HG02798 (cell line): Measurements from ENCODE around the gene TEAD4.

Experiments used
- ATAC-seq: cut with Tn5 transposase; IDR thresholded peaks from one replicate; pipeline ENCODE4 v1.9.1; 2021; ENCODE audit warnings: mild to moderate bottlenecking; ENCODE audit not compliant: unreplicated experiment, poor library complexity

TEAD4 gene

DNA sequence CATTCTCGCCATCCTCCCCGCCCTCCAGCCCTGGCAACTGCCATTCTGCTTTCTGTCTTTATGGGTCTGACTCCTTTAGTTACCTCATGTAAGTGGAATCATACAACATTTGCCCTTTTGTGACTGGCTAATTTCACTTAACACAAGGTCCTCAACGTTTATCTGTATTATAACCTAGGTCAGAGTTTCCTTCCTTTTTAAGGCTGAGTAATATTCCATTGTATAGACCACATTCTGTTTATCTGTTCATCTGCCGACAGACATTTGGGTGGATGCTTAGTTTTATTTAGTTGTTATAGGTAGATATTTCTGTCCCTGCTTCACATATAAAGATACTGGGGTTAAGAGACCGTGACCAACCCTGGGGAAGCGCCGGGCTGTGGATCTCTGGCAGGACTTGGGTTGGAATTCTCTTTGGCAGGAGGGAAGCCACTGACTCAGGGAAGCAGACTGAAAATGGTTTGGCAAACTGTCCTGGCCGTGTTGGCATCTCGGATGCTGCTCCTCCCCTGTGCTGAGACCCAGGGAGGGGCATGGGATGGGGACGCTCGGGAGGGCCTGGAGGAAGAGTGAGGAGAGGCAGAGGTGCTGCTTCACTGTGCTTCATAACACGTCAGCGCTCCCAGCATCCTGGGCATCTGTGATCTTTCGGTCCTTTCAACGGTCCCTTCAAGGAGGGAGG, 38.9 kb downstream of the TEAD4 start:
- no peak for ATAC-seq

- ATAC-seq, result no peak
Observed at GRCh38 chr12:2998789-2999264, 39.6 kb downstream of the TEAD4 start.

DNA sequence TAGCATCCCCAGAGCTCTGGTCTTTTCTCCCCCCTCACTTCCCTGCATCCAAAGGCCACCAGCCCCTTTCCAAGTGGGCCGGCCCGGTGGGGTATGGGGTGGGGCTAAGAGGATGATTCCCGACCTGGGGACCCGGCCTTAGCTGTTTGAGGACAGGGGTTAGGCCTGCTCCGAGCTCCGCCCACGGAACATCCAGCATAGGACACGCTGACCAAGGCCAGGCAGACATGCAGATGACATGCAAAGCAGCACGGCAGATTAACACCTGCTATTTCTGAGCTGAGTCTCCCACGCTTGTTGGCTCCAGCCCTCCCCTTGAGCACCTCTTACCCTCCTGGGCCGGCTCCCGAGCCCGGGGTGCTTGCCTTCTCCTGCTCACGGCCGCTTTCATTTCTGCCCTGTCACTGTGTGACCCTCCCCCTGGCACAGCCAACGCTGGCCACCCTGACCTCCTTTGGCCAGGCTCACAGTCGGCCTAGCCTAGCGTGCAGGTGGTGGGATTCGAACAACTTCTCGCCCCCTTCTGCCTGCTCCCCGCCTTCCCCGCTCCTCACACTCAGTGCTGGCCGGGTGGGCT, 40.2 kb downstream of the TEAD4 start:
- no peak for ATAC-seq

GRCh38 chr12:3000548-3001275, 41.5 kb downstream of the TEAD4 start:
- ATAC-seq, result no peak

DNA sequence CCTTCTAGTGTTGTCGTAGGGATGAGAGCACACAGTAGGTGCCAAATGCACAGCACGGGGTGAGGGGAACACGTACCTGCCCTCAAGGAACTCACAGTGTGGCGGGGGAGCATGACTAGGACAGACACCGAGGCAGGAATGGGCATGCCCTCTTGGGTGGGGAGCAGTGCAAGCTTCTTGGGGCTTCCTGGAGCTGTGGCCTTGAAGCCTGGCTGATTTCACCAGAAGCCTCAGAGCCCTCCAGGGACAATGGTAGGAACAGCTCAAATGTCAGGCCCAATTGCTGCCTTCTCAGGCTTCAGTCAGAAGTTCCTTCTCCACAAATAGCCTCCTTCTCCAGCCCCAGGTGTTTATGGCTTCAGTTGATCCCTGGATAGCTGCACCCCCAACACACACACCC, 43.4 kb downstream of the TEAD4 start:
- ATAC-seq, result no peak

- no peak for ATAC-seq
Observed at GRCh38 chr12:3003357-3003992, 44.3 kb downstream of the TEAD4 start.

DNA sequence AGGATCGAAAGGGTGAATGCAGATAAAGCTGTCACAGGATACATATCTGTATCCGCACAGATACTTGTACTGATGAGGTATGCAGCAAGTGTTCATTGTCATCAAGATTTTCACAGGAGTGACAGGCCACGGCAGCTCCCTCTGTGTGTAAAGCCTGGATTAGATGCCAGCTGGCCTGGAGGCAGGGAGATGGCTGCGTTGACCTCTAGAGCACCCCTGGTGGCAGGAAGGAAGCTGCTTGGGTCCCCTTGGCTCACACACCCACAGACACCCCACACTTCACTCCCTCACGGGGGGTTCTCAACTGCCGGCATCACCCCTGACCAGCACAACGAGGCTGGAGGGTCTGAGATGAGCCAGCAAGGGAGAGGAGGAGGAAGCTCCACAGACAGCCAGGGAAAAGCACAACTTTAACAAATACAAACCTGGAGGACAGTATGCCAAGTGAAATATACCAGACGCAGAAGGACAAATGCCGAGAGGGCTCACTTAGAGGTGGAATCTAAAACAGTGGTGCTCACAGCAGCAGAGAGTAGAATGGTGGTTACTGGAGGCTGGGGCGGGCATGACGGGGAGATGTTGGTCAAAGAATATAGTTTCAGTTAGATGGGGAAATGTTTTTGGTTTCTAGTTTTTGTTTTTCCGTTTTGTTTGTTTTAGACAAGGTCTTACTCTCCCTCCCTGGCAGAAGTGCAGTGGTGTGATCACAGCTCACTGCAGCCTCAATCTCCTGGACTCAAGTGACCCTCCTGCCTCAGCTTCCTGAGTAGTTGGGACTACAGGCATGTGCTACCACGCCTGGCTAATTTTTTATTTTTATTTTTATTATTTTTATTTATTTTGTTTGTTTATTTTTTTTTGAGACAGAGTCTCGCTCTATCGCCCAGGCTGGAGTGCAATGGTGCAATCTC, 45.7 kb downstream of the TEAD4 start:
- no peak for ATAC-seq

DNA sequence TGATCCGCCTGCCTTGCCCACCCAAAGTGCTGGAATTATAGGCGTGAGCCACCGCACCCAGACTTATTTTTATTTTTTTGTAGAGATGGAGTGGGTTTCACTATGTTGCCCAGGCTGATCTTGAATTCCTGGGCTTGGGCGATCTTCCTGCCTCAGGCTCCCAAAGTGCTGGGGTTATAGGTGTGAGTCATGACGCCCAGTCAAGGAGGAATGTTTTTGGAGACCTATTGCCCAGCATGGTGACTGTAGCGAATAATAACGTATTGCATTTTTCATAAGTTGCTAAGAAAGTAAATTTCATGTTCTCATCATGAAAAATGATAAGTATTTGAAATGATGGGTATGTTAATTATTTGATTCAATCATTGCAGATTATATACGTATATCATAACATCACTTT, 46.5 kb downstream of the TEAD4 start:
- ATAC-seq, result no peak

- ATAC-seq, result no peak
Observed at GRCh38 chr12:3009780-3010179, 50.6 kb downstream of the TEAD4 start.

DNA sequence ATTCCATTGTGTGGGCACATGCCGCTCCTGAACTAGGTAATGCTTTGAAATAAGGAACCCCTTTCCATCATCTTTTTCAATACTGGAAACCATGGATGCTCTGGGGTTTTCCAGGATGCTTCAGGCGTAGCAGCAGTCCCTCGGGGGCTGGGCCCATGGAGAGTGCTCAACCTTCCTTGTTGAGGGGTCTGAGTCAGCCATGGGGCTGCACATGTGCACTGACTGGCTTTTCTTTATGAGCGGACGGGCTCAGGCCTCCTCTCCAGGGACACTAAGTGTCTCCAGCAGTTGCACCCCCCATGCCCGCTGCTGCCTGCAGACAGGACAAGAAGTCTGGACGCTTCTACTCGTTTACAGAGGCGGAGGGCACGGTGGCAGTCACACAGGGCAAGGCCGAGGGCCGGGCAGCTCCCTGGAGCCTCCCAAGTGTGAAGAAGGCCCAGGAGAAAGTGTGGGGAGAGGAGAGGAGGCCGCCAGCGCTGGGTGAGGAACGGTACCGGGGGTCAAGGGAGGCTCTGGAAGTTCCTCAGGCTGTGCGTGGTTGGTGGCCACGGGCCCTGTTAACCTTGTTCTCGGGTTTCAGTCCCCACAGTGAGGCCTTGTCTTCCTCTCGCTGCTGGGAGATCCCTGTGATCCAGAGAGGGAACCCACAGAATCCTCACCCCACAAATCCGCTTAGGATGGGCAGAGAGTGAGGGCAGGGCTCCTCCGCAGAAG, 51.2 kb downstream of the TEAD4 start:
- no peak for ATAC-seq

DNA sequence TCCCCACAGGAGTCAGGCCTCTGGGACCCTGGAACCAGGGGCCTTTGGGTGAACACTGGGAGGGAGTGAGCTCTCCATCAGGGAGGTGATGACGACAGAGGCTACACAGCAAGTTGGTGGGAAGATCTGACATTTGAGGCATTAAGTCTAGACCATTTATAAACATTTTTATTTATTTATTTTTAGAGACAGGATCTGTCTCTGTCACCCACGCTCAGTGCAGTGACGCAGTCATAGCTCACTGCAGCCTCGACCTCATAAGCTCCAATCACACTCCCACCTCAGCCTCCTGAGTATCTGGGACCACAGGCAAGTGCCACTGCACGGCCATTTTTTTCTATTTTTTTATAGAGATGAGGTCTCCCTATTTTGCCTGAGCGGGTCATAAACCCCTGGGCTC, 53.6 kb downstream of the TEAD4 start:
- ATAC-seq, result no peak

GRCh38 chr12:3014641-3015040, 55.4 kb downstream of the TEAD4 start:
- ATAC-seq, result no peak

DNA sequence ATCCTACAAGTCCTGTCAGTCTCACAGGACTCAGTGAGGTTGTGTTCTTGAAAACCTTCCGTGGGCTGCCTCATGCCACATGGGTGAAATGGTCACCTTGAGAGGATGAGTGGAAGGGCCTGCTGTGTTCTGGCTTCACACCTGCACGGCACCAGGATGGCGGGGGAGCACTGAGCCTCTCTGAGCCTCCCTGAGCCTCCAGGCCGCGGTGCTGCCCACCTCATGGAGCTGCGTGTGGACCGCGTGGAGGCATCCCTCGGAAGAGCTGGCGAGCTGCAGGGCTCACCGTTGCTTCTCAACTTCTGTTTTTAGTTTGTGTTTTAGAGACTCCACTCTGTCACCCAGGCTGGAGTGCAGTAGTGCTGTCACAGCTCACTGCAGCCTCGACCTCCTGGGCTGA, 56.2 kb downstream of the TEAD4 start:
- ATAC-seq, result no peak

GRCh38 chr12:3016191-3016590, 57.0 kb downstream of the TEAD4 start:
- ATAC-seq, result no peak

DNA sequence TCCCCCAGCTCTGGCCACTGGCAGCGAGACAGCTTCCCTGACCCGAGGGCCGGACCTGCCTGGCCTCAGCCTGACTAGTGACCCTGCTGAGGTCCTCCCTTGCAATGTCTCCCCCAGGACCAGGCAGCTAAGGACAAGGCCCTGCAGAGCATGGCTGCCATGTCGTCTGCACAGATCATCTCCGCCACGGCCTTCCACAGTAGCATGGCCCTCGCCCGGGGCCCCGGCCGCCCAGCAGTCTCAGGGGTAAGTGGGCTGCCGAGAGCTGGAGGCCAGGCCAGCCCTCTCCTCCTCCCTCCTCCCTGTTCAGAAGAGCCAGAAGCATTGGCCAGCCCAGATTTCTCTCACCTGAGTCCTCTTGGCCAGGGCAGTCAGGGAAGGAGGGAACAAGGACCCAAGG, 58.1 kb downstream of the TEAD4 start:
- ATAC-seq, result no peak

DNA sequence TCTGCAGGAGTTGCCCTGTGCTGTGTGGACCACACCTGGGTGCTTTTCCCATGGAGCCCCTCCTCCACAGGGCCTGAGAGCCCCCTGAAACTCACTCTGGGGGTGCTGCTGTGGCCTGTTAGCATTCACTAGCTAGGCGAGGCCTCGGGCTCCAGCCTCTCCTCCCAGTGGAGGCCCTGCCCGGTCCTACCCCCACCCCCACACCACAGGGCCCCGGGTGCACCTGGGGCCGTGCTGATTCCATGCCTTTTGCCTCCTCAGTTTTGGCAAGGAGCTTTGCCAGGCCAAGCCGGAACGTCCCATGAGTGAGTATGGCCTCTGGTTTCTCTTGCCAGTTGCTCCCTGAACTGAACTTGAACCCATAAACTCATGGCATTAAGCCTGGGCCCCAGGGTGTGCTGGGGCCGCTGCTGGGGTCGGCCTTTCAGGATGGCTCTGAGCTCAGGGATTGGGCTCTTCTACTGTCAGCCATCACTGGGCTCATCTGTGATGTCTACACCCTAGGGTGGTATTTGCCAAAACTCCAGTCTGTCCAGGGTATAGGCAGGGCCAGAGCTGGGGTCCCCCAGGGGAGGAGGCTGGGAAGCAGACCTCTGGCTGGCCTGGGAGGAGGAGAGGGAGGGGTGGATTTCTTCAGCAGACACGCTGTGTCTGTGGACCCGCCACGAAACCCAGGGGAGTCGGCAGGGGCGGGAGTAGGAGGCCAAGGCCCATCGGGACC, 59.2 kb downstream of the TEAD4 start:
- no peak for ATAC-seq

DNA sequence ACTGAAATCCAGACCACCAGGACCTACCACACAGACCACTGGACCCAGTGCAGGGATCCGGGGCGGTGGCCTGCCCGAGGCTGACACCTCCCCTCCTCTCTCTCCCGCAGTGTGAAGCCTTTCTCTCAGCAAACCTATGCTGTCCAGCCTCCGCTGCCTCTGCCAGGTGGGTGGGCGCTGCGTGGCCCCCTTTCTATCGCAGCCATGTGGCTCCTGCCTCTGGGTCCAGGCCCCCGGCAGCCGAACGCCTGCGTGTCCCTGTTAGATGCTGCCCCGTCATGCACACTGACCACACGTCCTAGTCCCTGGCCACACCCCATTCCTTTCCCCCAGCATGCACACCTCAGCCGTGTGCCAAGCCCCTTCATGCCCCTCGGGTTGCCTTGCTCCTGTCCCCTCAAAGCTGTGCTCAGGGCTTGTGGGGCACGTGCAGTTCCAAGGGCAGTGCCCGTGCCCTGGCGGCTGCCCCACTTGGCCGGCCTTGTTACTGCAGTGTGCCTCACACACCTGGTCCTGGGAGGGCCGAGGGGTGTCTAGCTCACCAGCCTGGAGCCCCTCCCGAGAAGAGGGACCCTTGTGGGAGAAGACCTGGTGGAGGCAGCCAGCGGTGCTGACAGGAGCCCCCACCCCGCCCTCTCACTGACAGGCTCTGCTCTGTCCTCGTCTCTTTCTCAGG, 59.9 kb downstream of the TEAD4 start:
- no peak for ATAC-seq

DNA sequence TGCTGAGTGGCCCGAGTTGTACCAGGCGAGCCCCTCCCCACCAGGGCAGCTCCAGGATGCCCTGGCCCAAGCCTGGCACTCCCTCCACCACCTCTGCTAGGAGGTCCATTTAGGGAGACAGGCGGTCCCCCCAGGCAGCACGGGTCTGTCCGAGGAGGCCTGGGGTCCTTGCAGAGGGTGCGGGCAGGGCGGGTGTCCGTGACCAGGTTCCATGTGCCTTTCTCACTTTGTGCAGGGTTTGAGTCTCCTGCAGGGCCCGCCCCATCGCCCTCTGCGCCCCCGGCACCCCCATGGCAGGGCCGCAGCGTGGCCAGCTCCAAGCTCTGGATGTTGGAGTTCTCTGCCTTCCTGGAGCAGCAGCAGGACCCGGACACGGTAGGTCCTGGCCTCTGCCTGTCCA, 61.2 kb downstream of the TEAD4 start:
- no peak for ATAC-seq
